ENCODE data around the gene SLC25A41.
A peak's percentile ranks its signal among the peaks of the same experiment; 100 is the strongest.
"Not testable (repeated sequence)": the region's sequence is repeated elsewhere in the genome, so short reads cannot be mapped to it uniquely, and the experiment has no call there.

SLC25A41 gene

DNA sequence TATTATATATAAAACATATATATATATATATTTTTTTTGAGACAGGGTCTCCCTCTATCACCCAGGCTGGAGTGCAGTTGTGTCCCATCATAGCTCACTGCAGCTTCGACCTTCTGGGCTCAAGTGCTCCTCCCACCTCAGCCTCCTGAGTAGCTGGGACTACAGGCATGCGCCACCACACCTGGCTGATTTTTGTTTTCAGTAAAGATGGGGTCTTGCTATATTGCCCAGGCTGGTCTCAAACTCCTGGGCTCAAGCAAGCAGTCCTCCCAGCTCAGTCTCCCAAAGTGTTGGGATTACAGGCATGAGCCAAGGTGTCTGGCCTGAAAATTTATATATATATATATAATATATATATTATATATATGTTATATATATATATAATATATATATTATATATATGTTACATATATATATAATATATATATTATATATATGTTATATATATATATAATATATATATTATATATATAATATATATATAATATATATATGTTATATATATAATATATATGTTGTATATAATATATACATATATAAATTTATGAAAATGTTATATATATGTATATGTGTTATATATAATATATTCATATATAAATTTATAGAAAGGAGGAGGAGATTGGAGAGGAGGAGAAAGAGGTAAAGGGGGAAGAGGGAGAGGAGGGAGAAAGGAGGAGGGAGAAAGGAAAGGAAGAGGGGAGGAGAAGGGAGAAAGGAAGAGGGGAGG, 4.7 kb downstream of the SLC25A41 start:
- not testable (repeated sequence) for DNase-seq (ENCODE audit: low spot score)

DNA sequence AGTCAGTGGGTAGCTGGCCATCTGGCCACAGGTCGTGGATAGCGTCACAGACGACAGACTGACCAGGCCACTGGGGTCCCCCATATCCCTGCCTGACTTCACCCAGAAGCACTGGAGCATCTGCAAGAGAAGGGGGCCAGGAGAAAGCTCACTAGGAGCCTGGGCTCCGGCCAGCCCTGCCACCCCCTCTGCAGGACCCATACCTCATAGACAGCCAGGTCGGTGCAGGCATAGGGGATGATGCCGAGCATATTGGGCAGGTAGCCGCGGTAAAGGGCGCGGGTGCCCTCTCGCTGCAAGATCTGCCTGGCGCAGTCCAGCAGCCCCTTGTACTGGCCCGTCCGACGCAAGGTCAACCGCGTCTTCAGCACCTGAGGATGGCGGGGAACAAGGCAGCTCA, 6.4 kb downstream of the SLC25A41 start:
- DNase-seq (ENCODE audit: low spot score), result no peak

DNA sequence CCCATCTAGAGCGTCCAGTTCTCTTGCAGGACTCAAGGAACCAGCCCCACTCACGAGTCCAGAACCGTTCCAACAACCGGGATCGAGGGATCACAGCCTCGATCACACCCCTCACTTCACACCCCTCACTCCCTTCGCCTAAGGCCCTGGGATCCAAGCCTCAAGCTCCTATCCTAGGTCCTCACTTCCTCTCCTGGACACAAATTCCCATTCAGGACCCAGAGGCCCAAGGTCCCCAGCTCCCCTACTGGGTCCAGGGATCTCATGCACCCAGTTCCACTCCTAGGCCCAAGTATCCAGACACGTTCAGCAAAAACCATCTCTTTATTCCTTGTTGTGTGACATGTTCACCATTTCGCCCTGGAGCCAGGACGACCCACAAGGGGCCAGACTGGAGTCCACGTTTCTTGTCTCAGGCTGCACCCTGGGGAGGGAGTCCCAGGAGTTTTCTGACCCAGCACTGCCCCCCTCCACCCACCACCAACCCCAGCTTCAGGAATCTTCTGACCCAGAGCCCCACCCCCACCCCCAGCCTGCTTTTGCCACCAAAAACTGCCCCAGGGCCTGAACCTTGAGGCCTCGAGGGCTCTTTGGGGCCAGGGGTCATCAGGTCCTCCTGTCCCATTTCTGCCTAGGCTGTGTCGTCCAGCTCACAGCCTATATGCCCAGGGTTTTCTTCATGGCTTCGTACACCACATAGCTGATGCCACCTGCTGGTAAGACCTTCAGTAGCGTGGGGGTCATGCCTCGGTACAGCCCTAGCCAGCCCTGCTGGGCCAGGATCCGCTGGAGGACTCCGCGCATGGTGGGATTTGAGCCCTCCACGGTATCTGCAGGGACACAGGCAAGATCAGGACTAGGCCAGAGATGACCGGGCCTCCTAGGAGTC, 7.6 kb downstream of the SLC25A41 start:
- no peak for DNase-seq (ENCODE audit: low spot score)

DNA sequence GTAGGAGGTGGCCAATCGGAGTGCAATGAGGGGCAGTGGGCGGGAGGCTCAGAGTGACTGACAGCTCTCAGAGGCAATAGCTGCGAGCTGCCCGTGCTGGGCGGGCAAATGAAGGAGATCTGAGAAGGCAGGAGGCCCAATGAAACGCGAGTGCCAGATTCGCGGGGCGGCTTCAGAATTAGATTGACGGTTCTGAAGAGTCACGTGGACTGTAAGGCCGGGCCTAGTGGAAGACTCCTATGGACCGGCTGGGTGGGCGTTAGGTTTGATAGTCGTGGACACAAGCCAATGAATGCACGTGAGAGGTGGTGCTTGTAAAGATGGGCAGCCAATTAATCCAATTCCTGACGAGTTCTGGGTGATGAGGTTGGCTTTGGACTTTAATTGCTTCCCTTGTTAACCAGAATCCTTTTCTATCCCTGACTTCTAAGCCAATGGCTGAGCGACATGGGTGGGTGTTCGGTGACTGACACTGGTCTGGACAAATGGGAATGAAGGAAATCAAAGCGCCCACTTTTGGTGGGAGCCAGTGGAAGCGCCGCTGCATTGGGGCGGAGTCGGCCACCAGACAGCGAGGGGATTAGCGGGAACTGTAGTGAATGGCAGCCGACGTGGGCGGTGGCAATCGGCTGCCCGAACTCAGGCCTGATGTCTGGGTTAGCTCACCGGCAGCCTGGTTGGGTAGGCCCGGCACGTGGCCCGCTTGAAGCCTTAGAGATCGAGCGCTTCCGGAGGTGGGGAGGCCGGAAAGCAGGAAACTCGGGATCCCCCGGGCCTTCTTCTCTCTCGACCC, 8.4 kb downstream of the SLC25A41 start:
- peak; percentile 100 for DNase-seq (ENCODE audit: low spot score)

DNA sequence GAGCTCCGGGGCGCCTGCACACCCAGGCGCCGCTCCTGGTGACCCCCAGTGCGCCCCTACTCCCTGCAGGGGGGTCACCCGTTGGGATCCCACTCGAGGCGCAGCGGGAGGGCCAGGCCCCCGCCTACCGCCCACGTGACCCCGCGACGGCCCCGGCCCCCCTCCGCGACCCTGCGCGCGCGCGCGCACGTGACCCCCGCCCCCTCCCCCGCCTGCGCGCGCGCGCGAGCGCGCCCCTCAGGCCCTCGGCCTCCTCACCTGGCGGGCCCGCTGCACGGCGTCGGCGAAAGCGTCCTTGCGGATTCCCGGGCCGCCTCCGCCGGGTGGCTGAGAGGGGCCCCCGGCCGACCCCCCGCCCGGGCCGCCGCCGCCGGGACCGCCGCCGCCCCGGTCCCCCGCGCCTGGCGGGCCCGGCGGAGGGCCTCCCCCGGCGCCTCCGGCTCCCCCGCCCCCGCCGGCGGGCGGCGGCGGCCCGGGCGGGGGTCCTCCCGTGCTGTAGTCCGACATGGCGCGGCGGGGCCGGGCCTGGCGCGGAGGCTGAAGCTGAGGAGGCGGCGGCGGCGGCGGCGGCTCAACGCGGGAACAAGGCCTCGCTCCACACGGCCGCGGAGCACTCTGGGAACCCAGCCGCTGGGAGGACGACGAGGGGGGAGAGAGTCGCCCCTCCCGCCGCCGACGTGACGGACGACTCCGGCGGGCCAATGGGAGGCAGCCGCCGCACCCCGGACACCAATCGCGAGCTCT, 9.2 kb downstream of the SLC25A41 start, which contains the start of gene KHSRP:
KHSRP (minus strand) TSS at position 617 of the 744 bp plus-strand sequence; CDS start at position 507, 110 bp downstream.
- no peak for DNase-seq (ENCODE audit: low spot score)

DNA sequence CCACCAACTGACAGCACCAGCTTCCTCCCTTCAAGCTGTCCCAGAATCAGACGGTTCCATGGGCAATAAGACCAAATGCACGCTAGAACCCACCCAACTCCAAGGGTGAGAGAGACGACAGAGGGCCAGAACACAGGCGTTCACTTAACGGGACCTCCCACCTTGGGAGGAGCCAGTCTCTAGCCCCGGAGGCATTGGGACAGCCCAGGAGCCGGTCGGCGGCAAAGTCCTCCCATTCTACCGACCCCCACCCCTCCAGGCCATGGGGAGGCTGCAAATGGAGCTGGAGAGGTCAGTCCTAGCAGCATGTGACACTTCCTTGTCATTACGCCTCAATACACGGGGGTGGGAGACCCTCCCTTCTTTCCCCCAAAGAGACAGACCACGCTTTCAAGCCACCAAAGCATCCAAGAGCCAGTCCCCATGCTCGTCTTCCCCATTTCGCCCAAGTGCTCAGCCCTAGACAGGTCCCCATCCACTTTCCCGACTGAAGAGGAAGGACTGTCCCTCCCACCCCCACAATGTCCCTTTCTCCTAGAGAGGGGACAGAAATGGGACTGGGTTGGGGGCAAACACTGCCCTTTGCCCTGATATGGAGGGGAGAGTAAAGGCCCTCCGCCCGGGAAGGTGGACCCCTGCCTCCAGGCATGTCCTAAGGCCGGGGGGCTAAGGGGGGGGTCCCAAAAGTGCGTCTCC, 9.9 kb downstream of the SLC25A41 start:
- DNase-seq (ENCODE audit: low spot score), result peak; percentile 85

DNA sequence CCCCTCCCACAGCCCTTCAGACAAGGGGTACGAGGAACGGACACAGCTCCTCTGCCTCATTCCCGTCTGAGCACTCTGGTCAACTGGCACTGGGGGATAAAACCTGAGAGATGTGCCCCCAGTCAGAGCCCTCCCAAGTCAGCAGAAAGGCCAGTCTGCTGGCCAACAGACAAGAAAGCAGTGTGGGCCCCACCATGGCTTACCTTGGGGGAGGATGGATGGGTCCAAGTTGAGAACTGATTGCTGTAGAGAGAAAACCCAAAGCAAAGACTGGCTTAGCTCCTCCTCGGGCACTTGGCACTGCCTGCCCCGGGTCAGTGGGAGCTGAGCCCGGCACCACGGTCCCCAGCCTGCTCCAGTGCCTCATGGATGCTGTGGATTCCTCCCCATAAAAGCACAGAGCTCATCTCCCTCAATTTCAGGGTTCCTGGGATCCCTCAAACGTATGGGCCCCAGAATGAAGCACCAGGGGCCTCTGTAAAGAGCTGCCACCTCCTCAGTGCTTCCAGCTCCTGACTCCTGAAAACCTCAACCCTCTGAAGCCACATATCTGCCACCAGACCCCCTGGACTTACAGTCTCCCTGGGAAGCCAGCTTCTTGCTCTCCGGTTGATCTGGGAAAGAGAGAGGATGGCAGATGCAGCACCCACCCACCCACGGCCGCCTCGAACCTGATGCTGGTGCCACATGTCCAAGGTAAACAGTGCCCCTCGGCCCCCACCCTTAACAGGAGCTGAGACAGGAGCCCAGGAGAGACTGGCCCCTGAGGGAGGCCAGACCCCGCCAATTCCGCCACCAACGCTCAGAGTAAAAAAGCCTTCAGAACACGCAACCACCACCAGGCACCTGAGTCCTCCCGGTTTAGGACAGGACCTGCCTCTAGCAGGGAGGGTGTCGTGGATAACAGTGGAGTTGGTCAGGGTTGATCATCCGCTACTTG, 12.2 kb downstream of the SLC25A41 start:
- no peak for DNase-seq (ENCODE audit: low spot score)

DNA sequence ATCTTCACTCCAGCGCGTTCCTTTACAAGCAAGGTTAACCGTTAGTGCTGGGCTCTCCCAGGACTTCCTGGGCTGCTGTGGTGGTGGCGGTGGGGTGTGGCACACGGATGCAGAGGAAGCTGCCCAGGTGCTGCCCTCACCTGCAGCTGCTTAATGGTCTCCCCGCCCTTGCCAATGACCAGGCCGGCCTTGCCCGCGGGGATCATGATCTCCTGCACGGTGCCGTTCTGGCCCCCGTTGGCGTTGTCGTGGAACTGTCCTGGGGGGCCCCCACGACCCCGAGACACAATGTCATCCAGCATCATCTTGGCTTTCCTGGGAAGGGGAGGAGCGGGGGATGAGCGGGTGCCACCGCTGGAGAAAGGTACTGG, 15.0 kb downstream of the SLC25A41 start:
- no peak for DNase-seq (ENCODE audit: low spot score)

DNA sequence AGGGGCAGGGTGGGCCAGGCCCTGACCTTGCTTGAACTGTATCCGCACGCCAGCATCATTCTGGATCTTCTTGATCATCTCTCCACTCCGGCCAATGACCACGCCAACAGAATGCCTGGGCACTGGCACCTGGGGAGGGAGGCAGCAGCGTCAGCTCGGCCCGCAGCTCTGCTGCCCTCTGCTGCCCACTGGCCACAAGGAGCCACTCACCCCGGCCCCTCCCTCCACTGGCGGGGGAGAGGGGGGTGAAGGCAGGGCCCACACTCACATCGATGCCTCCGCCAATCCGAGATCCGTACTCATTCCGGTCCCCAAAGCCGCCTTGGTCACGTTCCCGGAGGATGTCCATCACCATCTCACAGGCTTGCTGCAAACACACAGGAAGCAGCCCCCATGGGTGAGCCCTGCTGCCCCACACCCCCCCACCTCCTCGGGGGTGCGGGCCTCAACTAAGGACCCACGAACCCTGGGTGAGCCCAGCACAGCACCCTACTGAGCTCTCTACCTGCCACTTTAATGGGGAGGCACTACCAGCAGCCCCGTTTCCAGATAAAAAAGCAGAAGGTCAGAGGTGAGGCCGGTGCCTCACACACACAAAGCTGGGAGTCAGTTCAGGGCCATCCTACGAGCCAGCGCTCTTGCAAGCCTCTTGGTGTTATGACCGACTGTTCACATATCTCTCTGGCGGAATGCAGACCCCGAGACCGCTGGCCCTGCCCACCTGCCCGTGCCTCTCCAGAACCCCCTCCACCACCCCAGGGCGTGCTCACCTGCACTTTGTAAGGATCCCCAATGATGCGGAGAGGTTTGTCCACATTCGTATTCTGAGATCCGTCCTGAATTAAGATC, 15.6 kb downstream of the SLC25A41 start:
- peak; percentile 62 for DNase-seq (ENCODE audit: low spot score)

DNA sequence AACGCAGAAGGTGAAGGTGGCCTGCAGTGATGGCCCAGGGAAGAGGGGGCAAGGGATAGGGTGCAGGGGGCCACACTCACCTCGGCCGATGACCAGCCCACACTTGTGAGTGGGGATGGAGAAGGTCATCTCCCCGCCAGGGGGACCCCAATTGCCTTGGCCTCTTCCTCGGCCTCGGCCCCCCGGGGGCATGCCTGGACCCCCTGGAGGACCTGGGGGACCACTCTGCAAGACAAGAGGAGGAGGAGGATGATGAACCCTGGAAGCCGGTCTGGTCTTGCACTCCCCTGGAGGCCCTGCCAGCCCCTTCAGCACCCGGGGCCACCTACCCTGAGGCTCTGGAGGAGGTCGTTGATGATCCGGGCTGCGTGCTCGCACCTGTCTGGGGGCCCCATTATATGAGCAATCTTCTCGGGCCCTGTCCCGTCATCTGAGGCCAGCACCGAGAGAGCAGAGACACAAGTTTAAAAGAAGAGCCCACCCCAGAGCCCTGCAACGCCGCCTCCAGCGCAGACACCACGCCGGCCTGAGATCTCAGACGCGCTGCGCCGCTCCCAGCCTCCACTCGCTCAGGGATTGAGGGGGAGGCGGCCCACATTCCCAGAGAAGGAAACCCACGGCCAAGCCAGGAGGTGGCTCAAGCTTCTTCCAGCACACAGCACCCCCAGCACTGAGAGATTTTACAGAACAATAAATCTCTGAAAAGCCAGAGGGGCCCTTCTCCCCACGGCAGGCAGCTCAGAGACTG, 16.7 kb downstream of the SLC25A41 start:
- no peak for DNase-seq (ENCODE audit: low spot score)

DNA sequence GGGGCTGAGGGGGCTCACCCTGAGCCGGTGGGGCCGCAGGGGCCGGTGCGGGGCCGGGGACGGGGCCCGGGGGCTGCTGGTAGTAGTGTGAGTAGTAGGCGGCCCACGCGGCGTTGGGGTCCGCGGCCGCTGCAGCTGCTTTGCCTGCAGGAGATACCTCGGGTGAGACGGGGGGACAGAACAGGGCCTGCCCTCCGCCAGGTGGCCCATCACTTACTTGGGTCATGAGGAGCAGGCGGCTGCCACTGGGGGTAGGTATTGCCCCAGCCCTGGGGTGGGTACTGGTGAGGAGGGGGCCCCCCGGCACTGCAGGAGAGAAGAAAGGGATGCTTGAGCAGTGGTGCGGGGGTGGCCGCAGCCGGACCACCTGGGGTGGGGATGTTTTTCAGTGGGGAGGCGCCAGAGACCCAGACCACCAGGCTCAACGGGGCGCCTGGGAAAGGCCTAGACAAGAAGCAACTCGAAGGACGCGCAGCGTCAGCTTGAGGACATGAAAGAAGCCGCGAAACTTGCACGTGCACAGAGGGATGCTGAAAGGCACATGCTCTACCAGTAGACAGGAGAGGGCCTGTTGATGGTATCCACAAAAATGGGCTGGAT, 17.9 kb downstream of the SLC25A41 start:
- no peak for DNase-seq (ENCODE audit: low spot score)

DNA sequence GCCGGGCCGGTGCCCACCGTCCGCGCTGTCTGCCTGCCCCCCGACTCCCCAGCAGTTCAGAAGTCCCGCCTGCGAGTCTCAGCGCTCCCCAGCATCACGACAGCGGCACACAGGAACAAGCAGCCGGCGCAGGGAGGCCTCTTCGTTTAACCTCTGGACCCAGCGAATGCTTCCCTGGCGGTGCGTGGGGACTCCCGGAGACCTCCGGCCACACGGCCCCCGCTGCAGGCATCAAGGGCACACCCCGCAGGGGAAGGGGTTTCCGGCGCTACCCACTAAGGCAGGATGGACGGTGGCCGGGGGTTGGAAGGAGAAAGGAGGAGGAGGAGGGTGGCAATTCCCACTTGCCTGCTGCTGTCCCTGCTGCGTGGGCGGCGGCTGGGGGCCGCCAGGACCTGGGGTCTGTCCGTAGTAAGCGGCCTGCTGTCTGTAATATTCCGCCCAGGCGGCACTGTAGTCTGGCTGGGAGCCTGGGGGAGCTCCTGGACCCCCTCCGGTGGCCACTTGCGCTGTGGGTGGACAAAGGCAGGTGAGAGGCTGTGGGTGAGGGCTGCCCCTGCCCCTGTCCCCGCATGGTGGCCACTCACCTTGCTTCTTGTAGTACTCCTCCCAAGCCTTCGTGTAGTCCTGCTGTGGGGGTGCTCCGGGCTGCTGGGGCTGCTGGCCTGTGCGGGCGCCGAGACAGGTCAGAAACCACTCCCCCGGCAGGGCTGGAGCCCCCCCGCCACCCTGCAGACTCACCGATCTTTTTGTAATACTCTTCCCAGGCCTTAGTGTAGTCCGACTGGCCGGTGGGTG, 18.6 kb downstream of the SLC25A41 start:
- no peak for DNase-seq (ENCODE audit: low spot score)

DNA sequence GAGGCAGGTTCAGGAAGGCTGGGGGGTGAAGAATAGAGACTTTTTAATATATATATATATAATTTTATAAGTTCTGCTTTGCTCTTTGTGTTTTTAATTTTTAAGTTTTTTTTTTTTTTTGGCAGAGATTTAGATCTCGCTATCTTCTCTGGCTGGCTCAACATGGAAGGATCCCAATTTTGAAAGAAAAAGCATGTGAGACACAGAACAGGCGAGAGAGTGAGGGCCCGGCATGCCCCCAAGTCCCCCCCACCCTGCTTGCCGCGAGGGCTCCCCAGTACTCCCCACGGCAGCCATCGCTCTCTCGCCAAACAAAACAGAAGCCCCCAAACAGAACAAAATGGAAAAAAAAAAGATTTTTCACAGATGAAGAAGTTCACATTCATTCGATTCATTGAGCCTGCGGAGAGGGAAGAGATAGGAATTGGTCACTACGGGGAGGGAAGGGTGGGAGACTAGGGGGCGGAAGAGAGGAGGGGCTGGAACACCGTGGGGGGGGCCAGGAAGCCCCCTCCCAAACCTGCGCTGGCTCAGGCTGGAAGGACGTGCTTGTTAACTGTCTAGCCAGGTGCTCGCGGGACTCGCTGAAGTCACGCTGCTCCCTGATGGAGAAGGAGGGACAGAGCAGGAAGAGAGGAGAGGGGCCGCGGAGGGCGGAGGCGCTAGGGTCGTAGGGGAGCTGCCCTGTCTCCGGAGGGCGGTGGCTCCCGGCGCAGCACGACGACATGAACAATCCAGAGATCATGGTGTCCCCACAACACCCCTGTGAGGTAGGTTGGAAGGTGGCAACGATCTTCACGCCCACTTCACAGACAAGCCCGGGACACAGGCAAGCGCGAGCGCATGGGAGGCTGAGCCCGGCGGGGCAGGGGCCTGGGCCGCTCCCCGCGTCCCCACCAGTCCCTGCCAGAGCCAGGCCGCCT, 19.6 kb downstream of the SLC25A41 start:
- DNase-seq (ENCODE audit: low spot score), result no peak

DNA sequence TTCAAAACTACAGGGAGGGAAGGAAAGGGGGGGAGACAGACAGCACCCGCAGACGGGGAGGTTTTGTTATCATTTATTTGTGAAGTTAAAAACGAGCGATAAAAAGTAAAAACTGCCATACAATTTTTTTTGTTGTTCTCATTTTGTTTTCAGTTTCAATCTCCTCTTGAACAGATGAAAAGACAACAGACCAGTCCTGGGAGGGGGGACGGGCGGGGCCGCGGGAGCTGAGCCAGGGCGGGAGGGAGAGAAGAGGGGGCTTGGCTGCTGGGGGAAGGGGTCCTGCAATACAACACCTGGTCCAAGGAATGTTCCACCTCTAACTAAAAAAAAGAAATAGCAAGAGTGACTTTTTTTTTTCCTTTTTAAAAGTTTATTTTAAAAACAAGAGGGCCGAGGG, 20.3 kb downstream of the SLC25A41 start:
- DNase-seq (ENCODE audit: low spot score), result no peak

DNA sequence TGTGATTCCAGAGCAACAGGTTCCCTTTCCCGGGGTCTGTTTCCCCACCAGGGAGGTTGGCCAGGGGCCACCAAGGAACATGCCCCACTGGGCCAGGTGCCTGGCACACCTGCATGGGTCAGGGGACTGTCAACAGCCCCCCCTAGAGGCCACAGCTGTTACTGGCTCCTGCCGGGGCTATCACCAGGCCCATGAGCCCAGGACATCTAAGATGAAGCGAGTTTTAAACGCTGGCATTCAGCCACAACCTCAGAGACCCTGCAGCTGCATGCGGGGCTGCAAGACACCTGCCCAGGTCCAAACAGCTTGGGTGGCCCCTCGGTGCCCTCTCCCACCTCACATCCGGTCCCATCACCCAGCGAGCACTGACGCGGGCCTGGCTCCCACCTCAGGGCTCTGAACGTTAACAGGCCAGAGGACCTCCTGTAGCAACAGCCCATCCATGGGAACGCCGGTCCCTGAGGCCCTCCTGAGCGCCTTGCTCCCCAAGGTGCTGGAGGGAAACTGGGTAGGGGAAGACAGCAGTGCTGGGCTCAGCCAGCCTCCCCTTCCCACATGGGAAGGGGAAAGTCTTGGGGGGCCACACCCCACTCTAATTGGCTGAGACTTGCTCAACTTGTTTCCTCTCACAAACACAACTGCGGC, 21.0 kb downstream of the SLC25A41 start:
- DNase-seq (ENCODE audit: low spot score), result no peak

Measured in hepatic stellate cell (primary cell).